ENCODE results near the gene C3orf22.

DNA sequence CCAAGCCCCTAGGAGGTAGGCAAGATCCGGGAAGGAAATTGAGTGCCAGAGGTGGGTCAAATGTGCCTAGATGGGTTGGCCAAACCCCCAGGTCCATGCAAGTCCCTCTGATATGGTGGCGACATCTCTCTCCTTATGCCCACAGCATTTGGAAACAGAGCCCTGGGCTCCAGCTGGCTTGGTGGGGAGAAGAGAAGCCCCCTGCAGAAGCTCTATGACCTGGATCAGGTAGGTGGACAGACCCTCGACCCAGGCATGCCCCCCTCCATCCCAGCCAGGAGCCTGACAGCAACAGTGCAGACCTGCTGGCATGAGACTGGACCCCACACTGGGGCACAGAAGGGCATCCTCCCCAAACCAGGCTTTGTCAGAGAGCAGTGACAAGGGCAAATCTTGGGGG lies 22.6 kb downstream of the C3orf22 start:
- TF ChIP-seq, protein P1, sequence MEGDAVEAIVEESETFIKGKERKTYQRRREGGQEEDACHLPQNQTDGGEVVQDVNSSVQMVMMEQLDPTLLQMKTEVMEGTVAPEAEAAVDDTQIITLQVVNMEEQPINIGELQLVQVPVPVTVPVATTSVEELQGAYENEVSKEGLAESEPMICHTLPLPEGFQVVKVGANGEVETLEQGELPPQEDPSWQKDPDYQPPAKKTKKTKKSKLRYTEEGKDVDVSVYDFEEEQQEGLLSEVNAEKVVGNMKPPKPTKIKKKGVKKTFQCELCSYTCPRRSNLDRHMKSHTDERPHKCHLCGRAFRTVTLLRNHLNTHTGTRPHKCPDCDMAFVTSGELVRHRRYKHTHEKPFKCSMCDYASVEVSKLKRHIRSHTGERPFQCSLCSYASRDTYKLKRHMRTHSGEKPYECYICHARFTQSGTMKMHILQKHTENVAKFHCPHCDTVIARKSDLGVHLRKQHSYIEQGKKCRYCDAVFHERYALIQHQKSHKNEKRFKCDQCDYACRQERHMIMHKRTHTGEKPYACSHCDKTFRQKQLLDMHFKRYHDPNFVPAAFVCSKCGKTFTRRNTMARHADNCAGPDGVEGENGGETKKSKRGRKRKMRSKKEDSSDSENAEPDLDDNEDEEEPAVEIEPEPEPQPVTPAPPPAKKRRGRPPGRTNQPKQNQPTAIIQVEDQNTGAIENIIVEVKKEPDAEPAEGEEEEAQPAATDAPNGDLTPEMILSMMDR (IDR thresholded peaks at IDR 0.05; ENCODE audit: low read depth, low read length), result no peak
- no peak for TF ChIP-seq EZH2phosphoT487 (IDR thresholded peaks at IDR 0.05; ENCODE audit: low read depth)
